Activated CD4-positive, alpha-beta T cell treated with anti-CD3 and anti-CD28 coated beads, Interleukin-2, amount 50 U/mL, for 4 hours (primary cell): Measurements from ENCODE around the gene RPUSD3.
"Not testable (repeated sequence)": the region's sequence is repeated elsewhere in the genome, so short reads cannot be mapped to it uniquely, and the experiment has no call there.

Experiments
- DNase-seq, 2 experiments: peaks; one replicate each; pipeline ENCODE4 v3.0.0-alpha.2; 2020

Gene RPUSD3, protein sequence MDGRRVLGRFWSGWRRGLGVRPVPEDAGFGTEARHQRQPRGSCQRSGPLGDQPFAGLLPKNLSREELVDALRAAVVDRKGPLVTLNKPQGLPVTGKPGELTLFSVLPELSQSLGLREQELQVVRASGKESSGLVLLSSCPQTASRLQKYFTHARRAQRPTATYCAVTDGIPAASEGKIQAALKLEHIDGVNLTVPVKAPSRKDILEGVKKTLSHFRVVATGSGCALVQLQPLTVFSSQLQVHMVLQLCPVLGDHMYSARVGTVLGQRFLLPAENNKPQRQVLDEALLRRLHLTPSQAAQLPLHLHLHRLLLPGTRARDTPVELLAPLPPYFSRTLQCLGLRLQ

DNA sequence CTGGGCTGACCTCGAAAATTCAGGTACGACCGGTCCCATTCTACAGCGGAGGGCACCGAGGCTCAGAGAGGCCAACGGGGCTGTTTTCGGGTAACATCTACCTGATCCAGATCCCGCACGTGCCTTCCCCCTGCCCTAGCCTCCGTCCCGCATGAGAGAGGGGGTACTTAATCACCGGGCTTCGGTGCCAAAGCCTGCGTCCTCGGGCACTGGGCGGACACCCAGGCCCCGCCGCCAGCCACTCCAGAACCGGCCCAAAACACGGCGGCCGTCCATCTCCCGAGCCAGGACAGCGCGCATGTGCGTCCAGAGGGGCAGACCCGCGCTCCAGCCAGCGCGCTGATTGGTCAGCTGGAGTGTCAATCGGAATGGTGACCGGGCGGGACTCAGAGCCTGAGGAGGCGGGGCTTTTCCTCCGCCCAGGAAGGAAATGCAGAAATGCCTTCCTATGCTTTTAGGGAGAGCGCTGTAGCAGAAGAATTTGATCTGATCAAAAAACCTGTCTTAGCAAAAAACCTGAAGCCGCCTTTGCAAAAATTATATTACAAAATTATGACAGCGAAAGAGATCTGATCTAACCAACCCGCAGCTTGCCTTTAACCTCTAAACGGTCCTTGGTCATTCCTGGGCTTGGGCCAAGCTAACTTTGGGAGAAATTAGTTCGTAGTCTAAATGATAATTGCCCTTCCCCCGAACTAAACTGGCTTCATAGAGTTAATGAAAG is at the start of gene RPUSD3:
RPUSD3 (minus strand) TSS at position 294 of the 724 bp plus-strand sequence; CDS start at position 276, 18 bp downstream.
- DNase-seq, result peak; percentile 94 to 95

DNA sequence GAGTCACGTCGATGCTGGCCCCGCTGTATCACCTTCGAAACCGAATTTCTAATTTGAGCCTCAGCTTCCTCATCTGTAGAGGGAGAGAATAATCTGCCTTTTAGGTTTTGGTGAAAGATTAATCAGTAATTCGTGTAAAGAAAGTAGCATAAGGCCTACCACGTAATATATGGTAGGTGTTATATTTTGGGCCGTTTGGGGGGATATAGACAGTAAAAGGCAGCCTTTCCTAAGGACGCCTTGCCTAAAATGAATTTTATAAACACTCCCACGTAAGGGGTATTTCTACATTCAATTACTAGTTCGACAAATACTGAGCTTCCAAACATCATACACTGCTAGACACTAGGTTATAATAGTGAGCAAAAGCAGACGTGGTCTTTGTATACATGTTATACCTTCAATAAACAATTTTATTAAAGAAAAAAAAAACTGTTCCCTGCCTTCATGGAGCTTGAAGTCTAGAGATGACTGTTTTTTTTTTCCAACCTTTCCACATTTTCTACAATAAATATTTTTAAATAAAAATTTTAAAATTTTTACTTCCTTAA is 47.3 kb upstream of the RPUSD3 start:
- no peak for DNase-seq

DNA sequence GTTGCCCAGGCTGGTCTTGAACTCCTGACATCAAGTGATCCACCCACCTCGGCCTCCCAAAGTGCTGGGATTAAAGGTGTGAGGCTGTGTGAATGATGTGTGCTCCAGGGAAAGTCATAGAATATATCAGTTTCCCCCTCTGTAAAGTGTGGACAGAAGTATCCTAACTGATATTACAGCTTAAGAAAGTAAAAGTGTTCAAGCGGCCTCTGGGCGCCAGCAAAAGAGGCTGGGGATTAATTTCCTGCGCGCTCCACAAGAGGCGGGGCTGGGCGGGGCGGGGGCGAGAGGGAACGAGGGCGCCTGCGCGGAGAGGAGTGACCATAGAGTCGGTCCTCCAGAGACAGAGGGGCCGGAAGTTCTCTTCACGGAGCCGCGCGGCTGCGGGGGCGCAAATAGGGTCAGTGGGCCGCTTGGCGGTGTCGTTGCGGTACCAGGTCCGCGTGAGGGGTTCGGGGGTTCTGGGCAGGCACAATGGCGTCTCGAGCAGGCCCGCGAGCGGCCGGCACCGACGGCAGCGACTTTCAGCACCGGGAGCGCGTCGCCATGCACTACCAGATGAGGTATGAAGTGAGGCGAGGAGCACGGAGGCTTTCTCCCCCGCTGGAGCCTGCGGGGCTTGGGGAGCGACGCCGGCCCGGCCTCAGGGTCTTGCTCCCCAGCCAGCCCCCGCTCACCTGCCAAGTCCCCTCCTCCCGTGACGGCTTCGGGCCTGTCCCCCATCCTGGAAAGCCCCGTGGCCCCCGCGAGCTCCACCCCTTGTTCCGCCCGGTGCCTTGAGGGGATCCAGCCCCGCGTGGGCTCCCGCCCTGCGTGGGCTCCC is 46.7 kb upstream of the RPUSD3 start, which contains the start of gene JAGN1:
JAGN1 (plus strand) TSS at position 362 of the 823 bp plus-strand sequence; CDS start at position 475, 113 bp downstream.
- DNase-seq, result peak; percentile 91 to 93

DNA sequence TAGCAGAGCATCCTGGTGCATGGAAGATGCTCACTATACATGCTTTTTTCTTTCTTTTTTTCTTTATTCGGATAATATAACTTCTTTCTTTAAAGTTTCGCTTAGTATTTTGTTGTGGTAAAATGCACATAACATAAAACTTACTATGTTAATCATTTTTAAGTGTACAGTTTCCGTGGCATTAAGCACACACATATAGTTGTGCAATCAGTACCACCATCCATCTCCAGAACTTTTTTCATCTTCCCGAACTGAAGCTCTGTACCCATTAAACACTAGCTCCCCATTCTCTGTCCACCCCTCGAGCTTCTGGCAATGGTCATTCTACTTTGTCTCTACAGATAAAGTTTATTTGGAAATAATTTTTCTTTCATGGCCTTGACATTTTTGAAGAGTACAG is 45.6 kb upstream of the RPUSD3 start:
- no peak for DNase-seq

DNA sequence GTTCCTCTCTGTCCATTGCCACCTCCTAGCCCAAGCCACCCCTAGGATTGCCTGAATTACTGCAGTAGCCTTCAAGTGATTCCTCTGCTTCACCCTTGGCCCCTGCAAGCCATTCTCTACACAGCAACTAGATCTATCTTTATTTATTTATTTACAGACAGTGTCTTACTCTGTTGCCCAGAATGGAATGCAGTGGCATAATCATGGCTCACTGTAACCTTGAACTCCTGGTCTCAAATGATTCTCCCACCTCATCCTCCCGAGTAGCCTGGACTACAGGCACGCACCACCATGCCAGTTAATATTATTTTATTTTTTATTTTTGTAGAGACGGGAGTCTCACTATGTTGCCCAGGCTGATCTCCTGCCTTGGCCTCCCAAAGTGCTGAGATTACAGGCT is 44.7 kb upstream of the RPUSD3 start:
- DNase-seq, result no peak

DNA sequence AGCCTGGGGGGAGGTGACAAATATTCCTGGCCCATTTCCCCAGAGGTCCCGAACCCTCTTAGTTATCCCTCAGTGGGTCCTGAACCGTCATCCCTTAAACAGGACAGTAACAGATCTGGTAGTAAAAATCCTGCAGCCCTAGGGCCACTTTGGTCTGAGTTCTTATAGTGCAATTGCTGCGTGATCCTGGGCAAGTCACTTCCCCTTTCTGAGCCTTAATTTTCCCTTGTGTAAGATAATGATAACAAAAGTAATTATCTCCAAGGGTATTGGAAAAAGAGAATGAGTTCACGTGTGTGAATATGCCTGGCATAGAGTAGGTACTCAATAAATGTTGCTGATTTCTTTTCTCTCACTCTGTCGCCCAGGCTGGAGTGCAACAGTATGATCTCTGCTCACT is 43.7 kb upstream of the RPUSD3 start:
- DNase-seq, result no peak

DNA sequence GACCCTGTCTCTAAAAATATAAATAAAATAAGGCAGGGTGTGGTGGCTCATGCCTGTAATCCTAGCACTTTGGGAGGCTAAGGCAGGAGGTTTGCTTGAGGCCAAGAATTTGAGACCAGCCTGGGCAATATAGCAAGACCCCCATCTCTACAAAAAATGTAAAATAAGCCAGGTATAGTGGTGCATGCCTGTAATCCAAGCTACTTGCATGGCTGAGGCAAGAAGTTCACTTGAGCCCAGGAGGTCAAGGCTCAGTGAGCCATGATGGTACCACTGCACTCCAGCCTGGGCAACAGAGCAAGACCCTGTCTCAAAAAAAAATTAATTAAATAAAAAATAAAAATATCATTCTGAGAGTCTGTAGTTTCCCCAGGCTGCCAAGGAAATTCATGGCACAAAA is 42.5 kb upstream of the RPUSD3 start:
- no peak for DNase-seq

DNA sequence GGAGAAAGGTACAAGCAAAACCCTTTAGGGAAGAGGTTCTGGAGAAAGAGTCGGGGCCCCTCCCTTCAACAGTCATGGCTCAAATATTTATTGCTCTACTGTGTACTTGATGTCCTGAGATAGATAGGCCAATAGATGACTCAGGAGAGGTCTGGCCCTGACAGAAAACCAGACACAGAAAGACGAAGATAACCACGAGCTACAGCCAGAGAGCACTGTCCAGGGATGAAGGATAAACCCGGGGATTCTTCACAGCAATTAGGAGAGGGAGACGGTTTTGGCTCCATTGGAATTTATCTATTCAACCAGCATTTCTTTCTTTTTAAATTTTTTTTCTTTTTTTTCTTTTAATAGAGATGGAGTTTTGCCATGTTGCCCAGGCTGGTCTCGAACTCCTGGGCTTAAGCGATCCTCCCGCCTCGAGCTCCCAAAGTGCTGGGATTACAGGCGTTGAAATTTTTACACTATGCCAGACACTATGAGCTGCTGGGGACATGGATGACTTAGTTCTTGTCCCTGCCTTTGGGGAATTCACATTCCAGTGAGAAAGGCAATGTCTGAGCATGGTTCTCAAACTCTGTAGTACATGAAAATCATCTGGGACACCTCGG is 40.9 kb upstream of the RPUSD3 start:
- DNase-seq, result no peak

DNA sequence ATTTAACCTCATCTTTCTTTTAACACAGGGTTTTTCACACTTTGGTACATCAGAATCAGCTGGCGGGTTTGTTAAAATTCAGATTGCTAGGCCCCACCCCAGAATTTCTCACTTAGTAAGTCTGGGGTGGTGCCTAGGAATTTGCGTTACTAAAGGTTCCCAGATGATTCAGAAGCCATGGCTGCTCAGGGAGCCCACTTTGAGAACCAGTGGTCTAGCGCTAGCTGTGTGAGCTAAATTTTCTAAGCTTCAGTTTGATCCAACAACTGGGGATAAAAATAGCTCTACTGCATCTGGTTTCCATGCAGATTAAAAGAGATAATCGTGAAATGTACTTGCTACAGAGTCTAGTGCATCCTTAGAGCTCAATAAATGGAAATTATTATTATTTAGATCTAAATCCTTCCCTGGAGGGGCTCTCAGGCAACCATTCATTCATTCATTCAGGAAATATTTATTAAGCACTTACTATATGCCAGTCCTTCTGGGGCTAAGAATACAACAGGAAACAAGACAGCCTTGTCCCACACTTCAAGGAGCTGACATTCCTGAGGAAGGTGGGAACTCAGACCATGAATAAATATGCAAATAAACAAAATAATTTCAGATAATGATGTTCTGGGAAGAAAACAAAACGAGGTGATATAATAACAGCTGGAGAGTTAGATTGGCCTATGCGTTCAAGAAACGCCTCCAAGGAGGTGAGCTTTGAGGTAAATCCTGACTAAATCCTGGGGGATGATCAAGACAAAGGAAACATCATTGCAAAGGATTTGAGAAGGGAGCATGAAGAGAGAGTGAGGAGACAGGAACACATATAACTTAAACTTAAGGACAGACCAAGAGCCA is 40.1 kb upstream of the RPUSD3 start:
- DNase-seq, result no peak

DNA sequence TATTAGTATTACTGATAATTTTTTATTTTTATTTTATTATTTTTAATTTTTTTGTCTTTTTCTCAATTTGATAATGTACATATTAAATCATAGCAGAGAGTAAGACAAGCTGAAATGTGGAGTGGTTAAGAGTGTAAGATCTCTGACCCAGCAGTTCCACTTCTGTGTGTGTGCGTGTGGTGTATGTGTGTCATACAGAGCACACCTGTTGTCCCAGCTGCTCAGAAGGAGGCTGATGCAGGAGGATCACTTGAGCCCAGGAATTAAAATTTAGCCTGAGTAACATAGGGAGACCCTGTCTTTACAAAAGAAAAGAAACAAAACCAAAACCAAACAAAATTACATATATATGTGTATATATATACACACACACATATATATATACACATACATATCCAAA is 37.6 kb upstream of the RPUSD3 start:
- DNase-seq, result no peak

DNA sequence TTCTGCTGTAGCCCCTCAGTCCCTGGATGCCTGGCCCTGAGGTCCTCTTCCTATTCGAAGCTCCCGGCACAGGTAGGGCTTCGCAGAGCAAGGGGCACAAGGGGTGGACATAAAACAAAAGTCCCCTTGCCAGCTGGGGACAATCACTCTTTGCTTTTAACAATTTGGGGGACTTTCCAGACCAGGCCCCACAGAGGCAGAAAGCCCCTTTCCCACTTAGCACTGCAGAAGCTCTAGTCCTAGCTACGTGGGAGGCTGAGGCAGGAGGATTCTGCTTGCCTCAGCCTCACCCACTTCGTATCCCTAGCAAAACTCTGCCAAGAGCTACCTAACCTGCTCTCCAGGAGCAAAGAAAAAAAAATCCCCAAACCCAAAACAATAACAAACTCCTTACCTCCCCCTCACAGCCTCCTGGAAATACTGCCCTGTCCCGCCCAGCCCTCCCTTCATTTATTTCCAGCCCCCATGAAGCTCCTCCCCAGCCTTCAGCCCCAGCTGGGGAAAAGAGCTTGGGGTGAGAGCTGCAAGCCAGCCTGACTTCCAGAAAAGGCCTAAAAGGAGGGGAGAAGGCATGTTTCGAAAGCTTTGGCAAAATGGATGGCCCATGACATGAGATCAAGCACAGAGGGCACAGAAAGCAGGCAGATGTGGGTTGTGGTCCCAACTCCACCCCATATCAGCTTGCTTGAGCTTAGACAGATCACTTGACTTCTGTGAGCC is 36.2 kb upstream of the RPUSD3 start, which contains the start of gene CIDEC:
CIDEC (minus strand) TSS at position 424 of the 720 bp plus-strand sequence. CDS start 1,767 bp downstream, outside the sequence.
- no peak for DNase-seq

DNA sequence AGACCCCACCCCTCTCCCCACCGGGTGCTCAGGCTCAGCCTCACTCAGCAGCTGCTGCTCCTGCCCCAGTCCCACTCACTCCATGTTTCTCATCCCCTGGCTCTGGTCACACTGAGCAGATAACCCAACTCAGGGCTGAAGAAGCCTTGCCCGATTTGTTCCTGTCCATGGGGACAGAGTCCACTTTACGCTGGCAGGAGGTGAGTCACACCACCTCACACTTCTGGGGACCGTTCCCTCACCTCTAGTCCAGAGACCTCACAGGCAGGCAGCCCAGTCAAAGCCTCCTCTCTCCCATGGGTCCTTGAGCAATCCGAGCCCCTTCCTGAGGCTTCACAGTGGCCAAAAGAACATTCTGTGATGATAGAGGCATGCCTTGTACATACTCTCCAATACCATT is 34.9 kb upstream of the RPUSD3 start:
- no peak for DNase-seq

DNA sequence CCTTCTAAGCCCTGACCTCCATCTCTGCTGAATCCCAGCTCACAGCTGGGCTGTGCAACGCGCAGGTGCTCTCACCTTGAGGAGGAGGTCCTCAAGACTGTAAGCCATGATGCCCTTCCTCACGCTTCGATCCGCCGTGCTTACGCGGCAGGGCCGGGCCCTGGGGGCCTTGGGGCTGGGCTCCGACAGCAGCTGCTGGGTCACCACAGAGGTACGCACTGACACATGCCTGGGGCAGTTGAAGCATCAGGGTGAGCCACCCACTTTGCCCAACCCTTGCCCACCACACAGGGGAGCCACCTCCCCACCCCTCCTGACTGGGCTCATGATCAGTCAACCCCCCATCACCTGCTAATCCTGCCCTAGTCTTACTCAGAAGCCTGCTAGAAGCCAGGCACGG is 33.2 kb upstream of the RPUSD3 start:
- no peak for DNase-seq

DNA sequence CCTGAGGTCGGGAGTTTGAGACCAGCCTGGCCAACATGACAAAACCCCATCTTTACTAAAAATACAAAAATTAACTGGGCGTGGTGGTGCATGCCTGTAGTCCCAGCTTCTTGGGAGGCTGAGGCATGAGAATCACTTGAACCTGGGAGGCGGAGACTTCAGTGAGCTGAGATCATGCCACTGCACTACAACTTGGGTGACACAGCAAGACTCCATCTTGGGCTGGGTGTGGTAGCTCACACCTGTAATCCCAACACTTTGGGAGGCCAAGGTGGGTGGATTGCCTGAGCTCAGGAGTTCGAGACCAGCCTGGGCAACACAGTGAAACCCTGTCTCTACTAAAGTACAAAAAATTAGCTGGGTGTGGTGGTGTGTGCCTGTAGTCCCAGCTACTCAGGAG is 32.4 kb upstream of the RPUSD3 start:
- not testable (repeated sequence) for DNase-seq

DNA sequence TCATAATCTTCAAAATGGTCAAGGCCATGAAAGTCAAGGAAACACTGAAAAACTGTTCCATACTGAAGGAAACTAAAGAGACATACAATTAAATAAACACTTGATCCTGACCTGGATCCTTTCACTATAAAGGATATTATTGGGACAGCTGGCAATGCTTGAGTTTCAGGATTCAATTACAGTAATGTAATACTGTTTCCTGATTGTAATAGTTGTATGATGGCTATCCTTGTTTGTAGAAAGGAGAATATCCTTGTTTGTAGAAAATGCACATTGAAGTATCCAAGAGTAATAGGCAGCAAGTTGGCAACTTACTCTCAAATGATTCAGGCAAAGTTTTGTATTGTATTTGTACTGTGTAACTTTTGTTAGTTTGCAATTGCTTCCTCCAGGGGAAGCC is 31.6 kb upstream of the RPUSD3 start:
- no peak for DNase-seq

DNA sequence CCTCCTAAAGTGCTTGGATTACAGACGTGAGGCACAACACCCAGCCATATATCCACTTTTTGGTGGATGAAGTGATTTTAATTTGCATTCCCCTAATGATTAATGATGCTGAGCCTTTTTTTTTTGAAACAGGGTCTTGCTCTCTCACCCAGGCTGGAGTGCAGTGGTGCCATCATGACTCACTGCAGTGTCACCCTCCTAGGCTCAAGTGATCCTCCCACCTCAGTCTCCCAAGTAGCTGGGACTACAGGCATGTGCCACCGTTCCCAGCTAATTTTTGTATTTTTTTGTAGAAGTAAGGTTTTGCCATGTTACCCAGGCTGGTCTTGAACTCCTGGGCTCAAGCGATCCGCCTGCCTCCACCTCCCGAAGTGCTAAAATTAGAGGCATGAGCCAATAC is 28.3 kb upstream of the RPUSD3 start:
- DNase-seq, result not testable (repeated sequence)

DNA sequence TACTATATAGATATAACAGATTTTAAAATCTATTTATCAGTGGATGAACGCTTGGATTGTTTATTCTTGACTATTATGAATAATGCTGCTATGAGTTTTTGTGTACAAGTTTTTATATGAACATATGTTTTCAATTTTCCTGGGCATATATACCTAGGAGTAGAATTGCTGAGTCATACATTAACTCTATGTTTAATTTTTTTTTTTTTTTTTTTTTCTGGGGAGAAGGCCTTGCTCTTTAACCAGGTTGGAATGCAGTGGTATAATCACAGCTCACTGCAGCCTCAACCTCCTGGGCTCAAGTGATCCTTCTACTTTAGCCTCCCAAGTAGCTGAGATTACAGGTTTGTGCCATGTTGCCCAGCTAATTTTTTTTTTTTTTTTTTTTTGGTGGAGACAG is 27.2 kb upstream of the RPUSD3 start:
- no peak for DNase-seq

DNA sequence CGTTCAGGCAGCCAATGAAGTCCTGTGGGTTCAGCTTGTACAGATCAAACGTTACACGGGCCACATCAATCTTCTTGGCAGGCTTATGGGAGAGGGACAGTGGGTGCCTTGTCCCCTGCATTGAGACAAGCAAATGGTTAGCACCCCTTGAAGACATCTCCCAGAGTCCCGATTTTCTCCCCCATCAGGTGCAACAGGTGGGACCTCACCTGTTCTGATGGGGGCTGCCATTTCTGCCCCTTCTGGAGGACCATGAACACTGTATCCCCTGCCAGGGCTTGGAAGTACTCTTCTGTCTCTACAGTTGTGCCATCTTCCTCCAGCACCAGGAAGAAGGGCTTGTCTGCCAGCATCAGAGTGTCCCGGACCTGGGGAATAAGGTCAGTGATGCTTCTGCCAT is 26.1 kb upstream of the RPUSD3 start:
- DNase-seq, result no peak

DNA sequence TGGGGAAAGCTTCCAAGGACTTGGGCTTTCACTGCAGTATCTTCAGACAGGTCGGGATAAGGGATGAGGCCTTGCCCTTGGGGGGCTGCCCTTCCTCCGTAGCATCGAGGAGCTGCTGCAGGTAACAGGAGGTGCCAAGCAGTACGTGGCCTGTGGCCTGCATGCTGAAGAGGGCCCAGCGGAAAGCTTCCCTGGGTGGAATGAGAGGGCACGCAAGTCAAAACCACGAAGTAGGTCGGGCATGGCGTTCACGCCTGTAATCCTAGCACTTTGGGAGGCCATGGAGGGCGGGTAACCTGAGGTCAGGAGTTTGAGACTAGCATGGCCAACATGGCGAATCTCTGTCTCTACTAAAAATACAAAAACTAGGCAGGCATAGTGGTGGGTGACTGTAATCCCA is 23.3 kb upstream of the RPUSD3 start:
- DNase-seq, result no peak

DNA sequence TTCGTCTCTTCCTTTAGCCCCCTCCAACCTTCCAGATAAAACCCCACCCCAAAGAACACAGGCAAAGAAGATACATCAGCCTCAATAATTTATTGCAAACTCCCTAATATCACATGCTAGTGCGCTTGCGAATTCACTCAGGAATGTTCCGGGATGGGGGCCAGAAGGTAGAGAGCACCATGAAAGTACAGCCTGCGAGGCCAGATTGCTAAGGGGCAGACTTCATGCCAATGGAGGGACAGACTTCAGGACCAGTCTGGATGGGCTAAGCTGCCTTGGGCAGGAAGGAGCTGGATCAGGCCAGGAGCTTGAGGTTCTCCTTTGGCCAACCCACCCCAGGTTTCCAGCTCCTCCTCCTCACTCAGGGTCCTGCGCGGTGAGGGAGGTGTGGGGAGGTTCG is 22.8 kb upstream of the RPUSD3 start:
- DNase-seq, result no peak

DNA sequence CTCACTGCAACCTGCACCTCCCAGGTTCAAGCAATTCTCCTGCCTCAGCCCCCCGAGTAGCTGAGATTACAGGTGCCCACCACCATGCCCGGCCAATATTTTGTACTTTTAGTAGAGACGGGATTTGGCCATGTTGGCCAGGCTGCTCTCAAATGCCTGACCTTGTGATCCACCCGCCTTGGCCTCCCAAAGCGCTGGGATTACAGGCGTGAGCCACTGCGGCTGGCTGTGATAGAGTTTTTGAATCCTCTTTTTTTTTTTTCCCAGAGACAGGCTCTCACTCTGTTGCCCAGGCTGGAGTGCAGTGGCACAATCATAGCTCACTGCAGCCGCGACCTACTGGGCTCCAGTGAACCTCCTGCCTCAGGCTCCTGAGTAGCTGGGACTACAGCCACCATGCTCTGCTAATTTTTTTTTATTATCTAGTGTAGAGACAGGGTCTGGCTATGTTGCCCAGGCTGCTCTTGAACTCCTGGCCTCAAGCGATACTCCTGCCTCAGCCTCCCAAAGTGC is 21.4 kb upstream of the RPUSD3 start:
- not testable (repeated sequence) for DNase-seq
